ENCODE data around the gene ACP6. TPM values are rescaled to one million over a fixed set of nuclear protein-coding genes. Genes with fewer than 3 reads are reported as not detected.

Gene ACP6
- polyA plus RNA-seq, 3 donors = 2.0 to 4.1 (median 2.1) TPM

DNA sequence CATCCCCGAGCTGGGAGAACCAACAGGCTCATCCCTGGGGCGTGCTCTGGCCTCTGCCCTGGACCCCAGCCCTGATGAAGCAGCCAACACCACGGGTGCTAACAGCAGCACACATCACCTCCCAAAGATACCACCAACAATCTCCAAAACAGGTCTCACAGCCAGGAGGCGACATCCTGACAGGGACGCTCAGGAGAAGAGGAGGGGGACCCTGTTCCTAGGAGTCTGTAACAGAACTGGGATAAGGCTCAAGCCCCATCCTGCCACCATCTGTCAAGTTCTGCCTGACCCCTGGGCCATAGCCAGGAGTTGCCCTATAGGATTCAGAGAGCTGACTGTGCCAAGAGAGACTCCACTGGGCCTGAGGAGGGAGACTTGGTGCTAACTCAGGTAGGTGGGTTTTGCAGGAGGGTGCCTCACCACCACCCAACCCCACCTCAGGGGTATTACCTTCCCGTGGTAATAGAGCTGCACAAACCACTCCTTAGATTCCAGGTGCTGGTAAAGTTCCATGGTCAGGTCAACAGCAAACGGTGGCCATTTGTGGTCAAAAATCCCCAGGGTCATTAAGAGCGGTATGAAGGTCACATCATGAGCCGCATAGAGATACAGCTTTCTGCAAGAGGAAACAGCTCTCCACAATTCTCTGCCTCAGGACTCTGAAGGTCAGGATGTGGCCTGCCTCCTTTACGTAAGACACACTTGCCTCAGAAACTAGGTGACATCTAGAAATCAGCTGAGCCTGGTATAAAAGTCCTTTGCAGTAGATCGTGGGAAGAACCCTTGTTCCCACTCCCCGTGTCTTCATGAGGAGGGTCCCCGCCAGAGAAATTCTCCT is 22.3 kb downstream of the ACP6 start:
- peaks cover 29% of the 10 kb centered on the region for H3K4me1 Mint-ChIP-seq
- no peaks in the 10 kb centered on the region for H3K36me3 ChIP-seq (replicated peaks in 1 of 2; ENCODE audit: control insufficient read depth in 1 of 2, insufficient read depth in 2 of 2, low read length in 2 of 2)

DNA sequence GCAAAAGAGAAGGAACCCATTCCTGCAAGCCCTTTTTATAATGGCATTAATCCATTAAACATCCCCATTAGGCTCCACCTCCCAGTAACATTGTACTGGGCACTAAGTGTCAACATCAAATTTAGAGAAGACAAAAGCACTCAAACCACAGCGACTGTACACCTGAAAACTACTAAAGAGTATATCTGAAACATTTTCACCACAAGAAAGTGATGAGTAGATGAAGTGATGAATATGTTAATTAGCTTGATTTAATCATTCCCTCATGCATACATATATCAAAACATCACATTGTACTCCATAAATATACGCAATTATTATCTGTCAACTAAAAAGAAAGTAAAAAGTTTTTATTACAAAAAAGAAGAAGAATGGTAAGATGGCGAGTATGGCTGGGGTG is 26.4 kb downstream of the ACP6 start:
- H3K4me2 ChIP-seq (replicated peaks; ENCODE audit: extremely low read depth, low read length, poor library complexity, severe bottlenecking) = no peak overlapping the region
- H3K4me1 ChIP-seq (ENCODE audit: control insufficient read depth in 1 of 2, insufficient read depth in 2 of 2, low read length in 2 of 2) = peaks cover 11 to 16% of the 10 kb centered on the region in 2 donors
- intact Hi-C loops (cut with micrococcal nuclease) = no loop called here
- H3K27ac Mint-ChIP-seq = no peak overlapping the region
- WGBS (ENCODE audit: insufficient coverage) = 93% methylated on average over 1 of the region's 3 CpGs
- H3K9me3 Mint-ChIP-seq = peaks cover 0 to 1% (median 0%) of the 10 kb centered on the region in 7 donors
- no peaks in the 10 kb centered on the region for H4K20me1 ChIP-seq (ENCODE audit: insufficient read depth, low read length)
- no peak overlapping the region for H3K27ac ChIP-seq (ENCODE audit: low read depth in 1 of 2, low read length in 2 of 2)
- no peak for DNase-seq
- no peaks in the 10 kb centered on the region for H3K79me2 ChIP-seq (ENCODE audit: insufficient read depth, low read length)
- H3K4me1 Mint-ChIP-seq = peaks cover 23% of the 10 kb centered on the region
- no peaks in the 10 kb centered on the region for H3K9me3 ChIP-seq (replicated peaks in 1 of 2; ENCODE audit: control insufficient read depth in 1 of 2, insufficient read depth in 1 of 2, low read length in 2 of 2)
- H3K27me3 ChIP-seq (ENCODE audit: control insufficient read depth in 2 of 2, insufficient read depth in 2 of 2, low read length in 2 of 2) = no peaks in the 10 kb centered on the region
- no peaks in the 10 kb centered on the region for H3K27me3 Mint-ChIP-seq (ENCODE audit: low read depth in 3 of 3)
- no peaks in the 10 kb centered on the region for H3K36me3 ChIP-seq (replicated peaks in 1 of 2; ENCODE audit: control insufficient read depth in 1 of 2, insufficient read depth in 2 of 2, low read length in 2 of 2)
- H3K36me3 Mint-ChIP-seq = no peaks in the 10 kb centered on the region
- H3K4me3 Mint-ChIP-seq = no peak overlapping the region
- no peak overlapping the region for H2AFZ ChIP-seq (ENCODE audit: insufficient read depth, low read depth, low read length, poor library complexity, severe bottlenecking)
- no peak overlapping the region for H3K9ac ChIP-seq (ENCODE audit: insufficient read depth, low read length, poor library complexity, severe bottlenecking)
- TF ChIP-seq, protein P1, sequence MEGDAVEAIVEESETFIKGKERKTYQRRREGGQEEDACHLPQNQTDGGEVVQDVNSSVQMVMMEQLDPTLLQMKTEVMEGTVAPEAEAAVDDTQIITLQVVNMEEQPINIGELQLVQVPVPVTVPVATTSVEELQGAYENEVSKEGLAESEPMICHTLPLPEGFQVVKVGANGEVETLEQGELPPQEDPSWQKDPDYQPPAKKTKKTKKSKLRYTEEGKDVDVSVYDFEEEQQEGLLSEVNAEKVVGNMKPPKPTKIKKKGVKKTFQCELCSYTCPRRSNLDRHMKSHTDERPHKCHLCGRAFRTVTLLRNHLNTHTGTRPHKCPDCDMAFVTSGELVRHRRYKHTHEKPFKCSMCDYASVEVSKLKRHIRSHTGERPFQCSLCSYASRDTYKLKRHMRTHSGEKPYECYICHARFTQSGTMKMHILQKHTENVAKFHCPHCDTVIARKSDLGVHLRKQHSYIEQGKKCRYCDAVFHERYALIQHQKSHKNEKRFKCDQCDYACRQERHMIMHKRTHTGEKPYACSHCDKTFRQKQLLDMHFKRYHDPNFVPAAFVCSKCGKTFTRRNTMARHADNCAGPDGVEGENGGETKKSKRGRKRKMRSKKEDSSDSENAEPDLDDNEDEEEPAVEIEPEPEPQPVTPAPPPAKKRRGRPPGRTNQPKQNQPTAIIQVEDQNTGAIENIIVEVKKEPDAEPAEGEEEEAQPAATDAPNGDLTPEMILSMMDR (IDR thresholded peaks at IDR 0.05) = no peak
- H3K4me3 ChIP-seq (replicated peaks in 1 of 3; ENCODE audit: low read depth in 2 of 3, low read length in 3 of 3) = no peak overlapping the region

More for the DNA sequence above, 22.3 kb downstream of the ACP6 start:
- Mint-ChIP-seq H3K4me3 (no peak overlapping the region), H3K27ac (peak overlapping the region in 1 of 7 donors; percentile 58), H3K36me3 (peaks cover 4 to 9% of the 10 kb centered on the region in 2 donors), H3K27me3 (ENCODE audit: low read depth in 3 of 3) (no peaks in the 10 kb centered on the region), H3K9me3 (no peaks in the 10 kb centered on the region)
- no peak overlapping the region for H3K9ac ChIP-seq (ENCODE audit: insufficient read depth, low read length, poor library complexity, severe bottlenecking)
- no peak for DNase-seq
- 87% methylated on average over 8 of the region's 13 CpGs for WGBS (ENCODE audit: insufficient coverage)
- no peak overlapping the region for H3K4me3 ChIP-seq (replicated peaks in 1 of 3; ENCODE audit: low read depth in 2 of 3, low read length in 3 of 3)
- no peaks in the 10 kb centered on the region for H3K27me3 ChIP-seq (ENCODE audit: control insufficient read depth in 2 of 2, insufficient read depth in 2 of 2, low read length in 2 of 2)
- H3K9me3 ChIP-seq (replicated peaks in 1 of 2; ENCODE audit: control insufficient read depth in 1 of 2, insufficient read depth in 1 of 2, low read length in 2 of 2) = no peaks in the 10 kb centered on the region
- no peak overlapping the region for H3K27ac ChIP-seq (ENCODE audit: low read depth in 1 of 2, low read length in 2 of 2)
- TF ChIP-seq, protein P1 (IDR thresholded peaks at IDR 0.05) = no peak
- H2AFZ ChIP-seq (ENCODE audit: insufficient read depth, low read depth, low read length, poor library complexity, severe bottlenecking) = no peak overlapping the region
- intact Hi-C loops (cut with micrococcal nuclease) = no loop called here
- no peaks in the 10 kb centered on the region for H3K79me2 ChIP-seq (ENCODE audit: insufficient read depth, low read length)
- no peaks in the 10 kb centered on the region for H4K20me1 ChIP-seq (ENCODE audit: insufficient read depth, low read length)
- peaks cover 17 to 26% of the 10 kb centered on the region in 2 donors for H3K4me1 ChIP-seq (ENCODE audit: control insufficient read depth in 1 of 2, insufficient read depth in 2 of 2, low read length in 2 of 2)
- no peak overlapping the region for H3K4me2 ChIP-seq (replicated peaks; ENCODE audit: extremely low read depth, low read length, poor library complexity, severe bottlenecking)
